ENCODE results near the gene NOX4. TPM values are rescaled to one million over a fixed set of nuclear protein-coding genes. Genes with fewer than 3 reads are reported as not detected.
"Not testable (repeated sequence)": the region's sequence is repeated elsewhere in the genome, so short reads cannot be mapped to it uniquely, and the experiment has no call there.

NOX4 gene
- total RNA-seq, 4 donors from 2014 or later = 1.2 to 6.2 (median 2.4) TPM

GRCh38 chr11:89293965-89294679, 197.1 kb downstream of the NOX4 start:
- no peak overlapping the region for H3K27ac ChIP-seq
- H3K36me3 ChIP-seq = no peaks in the 10 kb centered on the region
- in situ Hi-C loops (cut with MboI; ENCODE audit: low sequenced_read_pairs in 4 of 4) = no loop called here
- no peaks in the 10 kb centered on the region for H3K27me3 ChIP-seq
- no peaks in the 10 kb centered on the region for H3K9me3 ChIP-seq
- no peak overlapping the region for H3K4me3 ChIP-seq
- TF ChIP-seq POLR2A (IDR thresholded peaks at IDR 0.05) (no peak), CTCF (IDR thresholded peaks at IDR 0.05 in 4 of 5, conservative IDR thresholded peaks at IDR 0.05 in 1 of 5) (no peak)
- intact Hi-C loops (cut with DNase I; ENCODE audit: low total_unique reads) = no loop called here
- no peak for ATAC-seq
- no peaks in the 10 kb centered on the region for H3K4me1 ChIP-seq
- no peak for DNase-seq

GRCh38 chr11:89288004-89288403, 203.2 kb downstream of the NOX4 start:
- H3K27me3 ChIP-seq; intact Hi-C loops (cut with DNase I; ENCODE audit: low total_unique reads); DNase-seq; in situ Hi-C loops (cut with MboI; ENCODE audit: low sequenced_read_pairs in 4 of 4); ATAC-seq; H3K4me1 ChIP-seq; H3K36me3 ChIP-seq; H3K4me3 ChIP-seq; H3K27ac ChIP-seq; H3K9me3 ChIP-seq: not testable (repeated sequence)

- DNase-seq; H3K4me1 ChIP-seq; in situ Hi-C loops (cut with MboI; ENCODE audit: low sequenced_read_pairs in 4 of 4); H3K36me3 ChIP-seq; ATAC-seq; H3K27ac ChIP-seq; H3K4me3 ChIP-seq; intact Hi-C loops (cut with DNase I; ENCODE audit: low total_unique reads); H3K9me3 ChIP-seq; H3K27me3 ChIP-seq: not testable (repeated sequence)
These were observed 204.6 kb downstream of the NOX4 start for GRCh38 chr11:89286601-89287000.

- in situ Hi-C loops (cut with MboI; ENCODE audit: low sequenced_read_pairs in 4 of 4); ATAC-seq; intact Hi-C loops (cut with DNase I; ENCODE audit: low total_unique reads); H3K36me3 ChIP-seq; H3K9me3 ChIP-seq; H3K27me3 ChIP-seq; DNase-seq; H3K27ac ChIP-seq; H3K4me3 ChIP-seq; H3K4me1 ChIP-seq: not testable (repeated sequence)
These were observed 210.0 kb downstream of the NOX4 start for GRCh38 chr11:89281032-89281677.

GRCh38 chr11:89279176-89279575, 212.0 kb downstream of the NOX4 start:
- no peak overlapping the region for H3K4me3 ChIP-seq
- no peak for ATAC-seq
- intact Hi-C loops (cut with DNase I; ENCODE audit: low total_unique reads) (no loop called here), in situ Hi-C loops (cut with MboI; ENCODE audit: low sequenced_read_pairs in 4 of 4) (no loop called here)
- no peaks in the 10 kb centered on the region for H3K27me3 ChIP-seq
- TF ChIP-seq CTCF (IDR thresholded peaks at IDR 0.05 in 4 of 5, conservative IDR thresholded peaks at IDR 0.05 in 1 of 5) (no peak), POLR2A (IDR thresholded peaks at IDR 0.05) (no peak)
- H3K27ac ChIP-seq = no peak overlapping the region
- H3K4me1 ChIP-seq = no peaks in the 10 kb centered on the region
- H3K36me3 ChIP-seq = no peaks in the 10 kb centered on the region
- DNase-seq = no peak
- no peaks in the 10 kb centered on the region for H3K9me3 ChIP-seq

GRCh38 chr11:89275966-89276365, 215.2 kb downstream of the NOX4 start:
- in situ Hi-C loops (cut with MboI; ENCODE audit: low sequenced_read_pairs in 4 of 4) = no loop called here
- H3K9me3 ChIP-seq = no peaks in the 10 kb centered on the region
- ATAC-seq = no peak
- H3K27ac ChIP-seq = no peak overlapping the region
- no peak for DNase-seq
- intact Hi-C loops (cut with DNase I; ENCODE audit: low total_unique reads) = no loop called here
- TF ChIP-seq CTCF (IDR thresholded peaks at IDR 0.05 in 4 of 5, conservative IDR thresholded peaks at IDR 0.05 in 1 of 5) (no peak), POLR2A (IDR thresholded peaks at IDR 0.05) (no peak)
- H3K27me3 ChIP-seq = no peaks in the 10 kb centered on the region
- H3K4me3 ChIP-seq = no peak overlapping the region
- no peaks in the 10 kb centered on the region for H3K4me1 ChIP-seq
- no peaks in the 10 kb centered on the region for H3K36me3 ChIP-seq

Other genes with a start within 250 kb of the NOX4 start
- not detected for gene TRIM77, start 218.9 kb upstream of the NOX4 start, total RNA-seq